Psoas muscle (tissue), 8 donors: Measurements from ENCODE around the gene SH2D1A. TPM values are rescaled to one million over a fixed set of nuclear protein-coding genes. Genes with fewer than 3 reads are reported as not detected.

Experiments used
- ATAC-seq, 4 donors: fragments of 200-7000 bp; cut with Tn5 transposase; one replicate each; pipeline ENCODE4 v1.9.1; 2020; ENCODE audit warnings: moderate library complexity in 3 of 4, mild to moderate bottlenecking in 2 of 4
- DNase-seq, 2 donors: peaks; one replicate each; pipeline ENCODE4 v3.0.0-alpha.2; 2020
- H3K27ac ChIP-seq: fragments of 200-600 bp; one replicate; pipeline ENCODE4 v1.8.0; 2022
- H3K27me3 ChIP-seq, 3 donors: fragments of 200-600 bp in 1 of 3; one replicate each; pipeline versions ENCODE4 v1.6.1 to v1.8.0; 2013 to 2022; ENCODE audit warnings: low read length in 2 of 3, mild to moderate bottlenecking in 2 of 3, moderate library complexity in 1 of 3; ENCODE audit not compliant: insufficient read depth in 3 of 3
- H3K36me3 ChIP-seq, 2 donors: fragments of 200-600 bp in 1 of 2; one replicate each; pipeline versions ENCODE4 v1.6.1 to v1.8.0; 2013 to 2022; ENCODE audit warnings: low read depth in 1 of 2, mild to moderate bottlenecking in 1 of 2, moderate library complexity in 1 of 2; ENCODE audit not compliant: insufficient read depth in 1 of 2
- H3K4me1 ChIP-seq: fragments of 200-600 bp; one replicate; pipeline ENCODE4 v1.8.0; 2022
- H3K4me3 ChIP-seq: fragments of 200-600 bp; one replicate; pipeline ENCODE4 v1.8.0; 2022; ENCODE audit warnings: mild to moderate bottlenecking
- H3K9me3 ChIP-seq: fragments of 200-600 bp; one replicate; pipeline ENCODE4 v1.8.0; 2022
- WGBS, 3 donors: extraction: QIAGEN DNeasy Blood & Tissue Kit; methylation state at CpG; one replicate each; pipeline versions ENCODE4 v1.1.6 to v1.1.7; 2013; 5-methylcytosine and 5-hydroxymethylcytosine counted together
- intact Hi-C, 2 donors: fragments of 100-400 bp; cut with DNase I; formaldehyde crosslinking; loops; one replicate each; pipeline versions ENCODE4 v1.11.0 to v1.14.2; 2022
- polyA plus RNA-seq, 3 donors: library from polyadenylated mRNA; stranded (reverse); fragments of 200-250 nt; gene quantifications; one replicate each; pipeline ENCODE4 v1.2.3, GENCODE V29; 2013
- total RNA-seq, 4 donors: library from RNA; stranded (reverse); fragmentation: NEBNext Ultra II Directional in 2 of 4; extraction: Animal tissue kit (Norgen Biotek cat#: 25700) in 2 of 4; gene quantifications; one replicate each; pipeline versions ENCODE4 v1.2.1 to v1.2.4, GENCODE V29; 2021 to 2023
- TF ChIP-seq, protein P1 (sequence below): fragments of 200-600 bp; IDR thresholded peaks from one replicate; pipeline ENCODE4 v1.8.0; 2022; ENCODE audit warnings: antibody characterized with exemption
- donor health status: healthy with polysubstance abuse.
- donor health status: DM: no; HTN: no; CAD: no; lungs with moderate emphysema.
- donor health status: Bipolar disorder and iron deficiency.
- donor health status: healthy.
- donor health status: DM: yes; HTN: yes; CAD: no.
- donor health status: DM: no; HTN: no; CAD: no.
- donor health status: DM: no; HTN: no; CAD: no.
- donor health status: DM: yes; HTN: yes; CAD: no.

Gene SH2D1A
- total and polyA plus RNA-seq, 7 donors, result 0.05 to 0.45 (median 0.15) TPM; not detected in 4

GRCh38 chrX:124413244-124413643 lies 66.9 kb downstream of the SH2D1A start:
- no peak for DNase-seq
- H3K4me1 ChIP-seq, result no peaks in the 10 kb centered on the region
- H3K27ac ChIP-seq, result no peak overlapping the region
- TF ChIP-seq, protein P1, sequence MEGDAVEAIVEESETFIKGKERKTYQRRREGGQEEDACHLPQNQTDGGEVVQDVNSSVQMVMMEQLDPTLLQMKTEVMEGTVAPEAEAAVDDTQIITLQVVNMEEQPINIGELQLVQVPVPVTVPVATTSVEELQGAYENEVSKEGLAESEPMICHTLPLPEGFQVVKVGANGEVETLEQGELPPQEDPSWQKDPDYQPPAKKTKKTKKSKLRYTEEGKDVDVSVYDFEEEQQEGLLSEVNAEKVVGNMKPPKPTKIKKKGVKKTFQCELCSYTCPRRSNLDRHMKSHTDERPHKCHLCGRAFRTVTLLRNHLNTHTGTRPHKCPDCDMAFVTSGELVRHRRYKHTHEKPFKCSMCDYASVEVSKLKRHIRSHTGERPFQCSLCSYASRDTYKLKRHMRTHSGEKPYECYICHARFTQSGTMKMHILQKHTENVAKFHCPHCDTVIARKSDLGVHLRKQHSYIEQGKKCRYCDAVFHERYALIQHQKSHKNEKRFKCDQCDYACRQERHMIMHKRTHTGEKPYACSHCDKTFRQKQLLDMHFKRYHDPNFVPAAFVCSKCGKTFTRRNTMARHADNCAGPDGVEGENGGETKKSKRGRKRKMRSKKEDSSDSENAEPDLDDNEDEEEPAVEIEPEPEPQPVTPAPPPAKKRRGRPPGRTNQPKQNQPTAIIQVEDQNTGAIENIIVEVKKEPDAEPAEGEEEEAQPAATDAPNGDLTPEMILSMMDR, result no peak
- no peaks in the 10 kb centered on the region for H3K36me3 ChIP-seq
- no peaks in the 10 kb centered on the region for H3K9me3 ChIP-seq
- WGBS, 3 donors, result 79 to 87% (median 84%) methylated on average over 6 of the region's 6 CpGs
- H3K27me3 ChIP-seq, result peaks cover 0 to 8% (median 0%) of the 10 kb centered on the region in 3 donors
- no peak overlapping the region for H3K4me3 ChIP-seq
- no peak for ATAC-seq
- intact Hi-C loops, result no loop called here

- TF ChIP-seq, protein P1, result no peak
- Histone ChIP-seq H3K27me3 (peaks cover 0 to 8% (median 0%) of the 10 kb centered on the region in 3 donors), H3K4me1 (no peaks in the 10 kb centered on the region), H3K27ac (no peak overlapping the region), H3K36me3 (no peaks in the 10 kb centered on the region), H3K4me3 (no peak overlapping the region), H3K9me3 (no peaks in the 10 kb centered on the region)
- ATAC-seq (no peak), DNase-seq (no peak)
- intact Hi-C loops, result no loop called here
- WGBS, 3 donors, result 53 to 82% (median 82%) methylated on average over 5 of the region's 5 CpGs
These were observed 67.9 kb downstream of the SH2D1A start for GRCh38 chrX:124414281-124414680.

- Histone ChIP-seq H3K36me3 (no peaks in the 10 kb centered on the region), H3K27ac (no peak overlapping the region), H3K4me1 (no peaks in the 10 kb centered on the region), H3K9me3 (no peaks in the 10 kb centered on the region), H3K27me3 (peaks cover 0 to 8% (median 0%) of the 10 kb centered on the region in 3 donors), H3K4me3 (no peak overlapping the region)
- DNase-seq, result no peak
- 60 to 87% (median 78%) methylated on average over 5 of the region's 5 CpGs for WGBS, 3 donors
- TF ChIP-seq, protein P1, result no peak
- intact Hi-C loops, result no loop called here
- ATAC-seq, result no peak
These were observed 68.9 kb downstream of the SH2D1A start for GRCh38 chrX:124415115-124415800.

- ATAC-seq, result no peak
These were observed 75.7 kb downstream of the SH2D1A start for GRCh38 chrX:124421898-124422655.

More at GRCh38 chrX:124421898-124422655, 75.7 kb downstream of the SH2D1A start:
- Histone ChIP-seq H3K4me1 (no peaks in the 10 kb centered on the region), H3K27ac (no peak overlapping the region), H3K27me3 (no peaks in the 10 kb centered on the region), H3K9me3 (no peaks in the 10 kb centered on the region), H3K4me3 (no peak overlapping the region), H3K36me3 (no peaks in the 10 kb centered on the region)
- 73 to 87% (median 85%) methylated on average over 15 of the region's 15 CpGs for WGBS, 3 donors
- TF ChIP-seq, protein P1, result no peak
- intact Hi-C loops, result no loop called here
- DNase-seq, result no peak

Other genes with a start within 250 kb of the SH2D1A start
- gene TEX13D, start 13.9 kb upstream of the SH2D1A start, total RNA-seq, result not detected
- under 1 TPM in 1 of 3 donors, not detected in 2; 0.04 TPM for gene TEX13D, start 13.9 kb upstream of the SH2D1A start, polyA plus RNA-seq